GM10266 (cell line): ENCODE data around the gene ITPRID2.
"Not testable (repeated sequence)": the region's sequence is repeated elsewhere in the genome, so short reads cannot be mapped to it uniquely, and the experiment has no call there.

Source experiments
- DNase-seq: peaks from one replicate; pipeline ENCODE4 v3.0.0; 2012; ENCODE audit errors: extremely low spot score
- TF ChIP-seq, protein P1 (sequence below): IDR thresholded peaks from 2 replicates; pipeline ENCODE4 v1.5.1; 2012; ENCODE audit warnings: mild to moderate bottlenecking, low read depth; ENCODE audit not compliant: control insufficient read depth, insufficient read depth; ENCODE audit errors: missing control alignments

Gene ITPRID2

DNA sequence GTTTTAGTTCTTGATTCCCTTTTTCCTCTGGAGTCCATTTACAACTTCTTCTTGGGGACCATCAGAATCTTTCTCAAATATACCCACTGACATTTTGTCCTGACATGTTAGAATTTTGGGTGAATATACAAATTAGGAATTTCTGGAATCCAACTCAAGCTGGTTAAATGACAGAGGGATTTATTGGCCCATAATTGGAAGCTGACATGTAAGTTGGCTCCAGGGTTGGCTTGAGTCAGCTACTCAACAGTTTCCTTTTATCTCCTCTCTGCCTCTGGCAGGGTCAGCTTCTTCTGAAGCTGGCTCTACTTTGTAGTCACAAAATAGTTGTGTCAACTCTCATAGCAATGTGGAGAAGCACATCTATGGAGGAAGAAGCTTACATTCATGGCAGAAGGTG, 57.5 kb downstream of the ITPRID2 start:
- DNase-seq, result no peak
- TF ChIP-seq, protein P1, sequence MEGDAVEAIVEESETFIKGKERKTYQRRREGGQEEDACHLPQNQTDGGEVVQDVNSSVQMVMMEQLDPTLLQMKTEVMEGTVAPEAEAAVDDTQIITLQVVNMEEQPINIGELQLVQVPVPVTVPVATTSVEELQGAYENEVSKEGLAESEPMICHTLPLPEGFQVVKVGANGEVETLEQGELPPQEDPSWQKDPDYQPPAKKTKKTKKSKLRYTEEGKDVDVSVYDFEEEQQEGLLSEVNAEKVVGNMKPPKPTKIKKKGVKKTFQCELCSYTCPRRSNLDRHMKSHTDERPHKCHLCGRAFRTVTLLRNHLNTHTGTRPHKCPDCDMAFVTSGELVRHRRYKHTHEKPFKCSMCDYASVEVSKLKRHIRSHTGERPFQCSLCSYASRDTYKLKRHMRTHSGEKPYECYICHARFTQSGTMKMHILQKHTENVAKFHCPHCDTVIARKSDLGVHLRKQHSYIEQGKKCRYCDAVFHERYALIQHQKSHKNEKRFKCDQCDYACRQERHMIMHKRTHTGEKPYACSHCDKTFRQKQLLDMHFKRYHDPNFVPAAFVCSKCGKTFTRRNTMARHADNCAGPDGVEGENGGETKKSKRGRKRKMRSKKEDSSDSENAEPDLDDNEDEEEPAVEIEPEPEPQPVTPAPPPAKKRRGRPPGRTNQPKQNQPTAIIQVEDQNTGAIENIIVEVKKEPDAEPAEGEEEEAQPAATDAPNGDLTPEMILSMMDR, result no peak

GRCh38 chr2:181952404-181953226, 61.1 kb downstream of the ITPRID2 start:
- no peak for DNase-seq
- TF ChIP-seq, protein P1, result no peak

DNA sequence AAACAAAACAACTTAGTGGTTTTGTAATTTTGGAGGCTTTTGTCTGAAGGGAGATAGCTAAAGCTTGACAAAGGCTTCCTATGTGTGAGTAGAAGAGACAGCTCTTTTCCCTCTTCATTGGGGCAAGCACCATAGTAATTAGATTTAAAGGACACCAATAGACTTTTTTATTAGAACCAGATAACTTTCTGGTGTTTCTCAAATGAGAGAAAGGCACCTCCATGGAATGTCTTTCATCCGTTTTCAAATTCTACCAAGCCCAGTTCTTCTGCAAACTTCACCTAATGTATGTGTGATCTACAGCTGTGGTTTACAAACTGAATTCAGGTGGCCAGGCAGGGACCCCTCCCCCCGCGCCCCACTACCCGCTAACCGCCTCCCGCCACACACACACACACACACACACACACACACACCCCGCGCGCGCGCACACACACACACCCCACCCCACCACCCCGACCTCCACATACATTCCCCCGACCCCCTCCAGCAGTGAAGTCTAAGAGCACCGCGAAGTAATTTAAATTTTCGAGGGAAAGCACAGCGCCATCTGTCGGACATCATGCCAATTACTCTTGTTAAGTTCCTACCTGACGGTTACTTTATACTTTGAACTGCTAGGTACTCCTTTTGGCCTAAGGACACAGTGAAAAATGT, 62.5 kb downstream of the ITPRID2 start:
- peak; percentile 70 for DNase-seq

DNA sequence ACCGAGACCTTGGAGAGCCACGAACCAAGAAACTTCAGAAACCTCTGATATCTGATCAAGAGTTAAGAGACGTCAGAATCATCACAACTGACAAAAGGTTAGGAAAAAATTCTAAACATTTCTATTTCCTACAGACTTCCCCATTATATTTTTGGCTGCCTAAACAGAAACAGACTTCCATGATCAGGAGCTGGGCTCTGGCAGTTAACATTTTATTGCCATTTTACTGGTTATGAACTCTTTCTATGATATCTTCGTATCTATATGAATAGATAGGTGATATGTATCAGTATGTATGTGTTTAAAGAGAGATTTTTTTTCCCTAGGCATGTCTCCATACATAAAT, 63.0 kb downstream of the ITPRID2 start:
- TF ChIP-seq, protein P1, result no peak
- DNase-seq, result no peak

More for the DNA sequence above, 62.5 kb downstream of the ITPRID2 start:
- TF ChIP-seq, protein P1, result peak; percentile 77

DNA sequence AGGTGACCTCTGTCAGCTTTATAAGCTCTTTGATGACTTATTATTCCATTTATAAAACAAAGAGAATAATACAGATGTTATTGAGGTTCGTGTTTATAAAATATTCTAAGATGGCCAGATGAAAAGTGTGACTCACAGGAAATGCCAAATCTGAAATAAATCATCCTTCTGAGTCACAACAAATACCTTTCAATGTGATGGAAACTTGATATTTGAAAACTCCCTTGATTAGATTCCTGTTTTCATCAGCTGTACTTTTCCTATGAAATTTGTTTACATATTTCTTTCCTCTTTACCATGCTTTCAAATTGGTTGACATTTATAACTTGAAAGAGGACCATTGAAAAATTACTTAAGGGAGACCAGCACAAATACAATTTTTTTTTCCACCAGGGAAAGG, 63.5 kb downstream of the ITPRID2 start:
- DNase-seq, result no peak
- TF ChIP-seq, protein P1, result no peak

- DNase-seq, result not testable (repeated sequence)
These were observed 64.3 kb downstream of the ITPRID2 start for GRCh38 chr2:181955866-181956265.

- DNase-seq, result no peak
- TF ChIP-seq, protein P1, result no peak
These were observed 66.1 kb downstream of the ITPRID2 start for GRCh38 chr2:181957668-181958067.
